GM10847 (cell line): ENCODE results near the gene APH1B.

Source experiments
- POLR2A ChIP-seq: IDR thresholded peaks from 2 replicates; pipeline ENCODE4 v1.6.1; 2011; ENCODE audit not compliant: insufficient read length; ENCODE audit errors: extremely low read depth

APH1B gene

DNA sequence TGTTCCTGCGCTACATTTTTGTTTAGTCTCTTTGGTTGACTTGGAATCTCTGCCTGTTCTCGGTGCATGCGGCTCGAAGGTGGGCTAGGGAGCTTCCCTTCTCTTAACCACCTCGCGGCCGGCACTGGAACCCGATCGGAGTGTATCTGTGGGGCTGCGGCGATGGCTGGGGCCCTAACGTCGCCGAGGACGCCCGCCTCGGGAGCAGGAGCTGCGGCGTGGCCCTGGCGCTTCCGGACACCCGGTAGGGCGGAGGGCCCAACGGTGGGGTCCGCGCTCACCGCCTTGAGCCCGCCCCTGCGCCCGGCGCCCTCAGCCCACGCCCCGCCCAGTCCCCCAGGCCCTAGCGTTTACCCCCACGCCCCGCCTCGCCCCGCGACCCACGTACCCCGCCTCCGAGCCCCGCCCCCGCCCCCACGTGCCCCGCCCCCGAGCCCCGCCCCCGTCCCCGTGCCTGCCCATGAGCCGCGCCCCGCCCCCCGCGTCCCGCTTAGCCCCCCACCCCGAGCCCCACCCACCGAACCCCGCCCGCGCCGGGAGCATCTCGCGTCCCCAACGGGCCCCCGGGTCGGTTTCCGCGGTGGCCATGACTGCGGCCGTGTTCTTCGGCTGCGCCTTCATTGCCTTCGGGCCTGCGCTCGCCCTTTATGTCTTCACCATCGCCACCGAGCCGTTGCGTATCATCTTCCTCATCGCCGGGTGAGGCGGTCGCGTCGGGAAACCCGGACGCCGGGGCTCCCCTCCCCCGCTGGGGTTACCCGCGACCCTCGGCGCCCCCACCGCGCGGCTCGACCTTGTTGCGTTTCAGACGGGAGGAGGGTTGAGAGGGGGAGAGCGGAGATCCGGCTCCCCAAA is at the start of gene APH1B:
TSS of gene APH1B (plus strand) at position 568 of the 855 bp plus-strand sequence. CDS start at position 587, 19 bp downstream.
- TF ChIP-seq POLR2A: peak; percentile 57

DNA sequence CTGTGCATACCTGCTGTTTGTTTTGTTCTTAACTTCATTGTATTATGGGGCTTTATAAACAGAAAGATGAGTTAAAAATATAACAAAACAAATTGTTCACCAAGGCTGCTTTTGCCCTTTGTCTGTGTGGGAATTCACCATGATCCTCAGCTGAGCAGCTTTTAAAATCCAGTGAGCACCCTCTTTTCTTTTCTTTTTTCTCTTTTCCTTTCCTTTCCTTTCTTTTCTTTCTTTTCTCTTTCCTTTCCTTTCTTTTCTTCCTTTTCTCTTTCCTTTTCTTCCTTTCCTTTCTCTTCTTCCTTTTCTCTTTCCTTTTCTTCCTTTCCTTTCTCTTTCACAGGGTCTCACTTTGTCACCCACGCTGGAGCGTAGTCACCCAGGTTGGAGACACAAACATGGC is 49.7 kb upstream of the APH1B start:
- no peak for TF ChIP-seq POLR2A

DNA sequence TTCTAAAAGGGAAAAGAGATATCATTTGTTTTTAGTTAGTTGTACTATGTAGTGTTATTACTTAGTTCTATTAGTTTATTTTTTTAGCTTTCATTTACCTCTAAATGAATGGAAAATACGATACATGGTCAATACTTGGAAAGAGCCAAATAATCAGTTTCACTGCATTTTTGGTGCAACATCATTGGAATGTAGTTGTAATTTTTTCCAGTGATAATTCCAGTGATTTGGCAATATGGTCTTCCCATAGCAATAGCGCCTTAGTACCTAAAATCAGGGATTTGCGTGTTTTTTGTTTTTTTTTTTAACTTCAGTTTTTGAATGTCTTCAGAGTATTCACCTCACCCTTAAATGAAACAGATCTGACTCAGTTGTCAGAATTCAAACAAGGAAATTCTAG is 46.2 kb upstream of the APH1B start:
- no peak for TF ChIP-seq POLR2A

DNA sequence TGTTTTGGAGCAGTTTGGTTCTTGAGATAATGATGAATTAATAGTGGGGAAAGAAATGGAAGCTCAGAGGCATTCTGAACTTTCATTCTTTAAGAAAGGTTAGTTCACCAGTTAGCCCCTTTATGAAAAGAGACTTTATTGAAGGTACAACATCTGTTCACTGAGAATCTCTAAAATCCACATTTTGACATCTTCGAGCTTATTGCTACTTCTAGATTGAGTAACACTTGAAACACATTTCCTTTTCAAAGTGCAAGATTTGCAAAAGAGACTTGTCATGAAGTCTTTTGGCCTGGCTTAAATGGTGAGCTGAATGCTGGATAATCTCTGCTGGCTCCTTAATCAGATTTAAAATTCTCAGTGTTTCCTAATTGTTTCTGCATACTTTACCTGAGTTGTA is 45.7 kb upstream of the APH1B start:
- no peak for TF ChIP-seq POLR2A

- no peak for TF ChIP-seq POLR2A
Measured at GRCh38 chr15:63232405-63232804, 45.0 kb upstream of the APH1B start.

DNA sequence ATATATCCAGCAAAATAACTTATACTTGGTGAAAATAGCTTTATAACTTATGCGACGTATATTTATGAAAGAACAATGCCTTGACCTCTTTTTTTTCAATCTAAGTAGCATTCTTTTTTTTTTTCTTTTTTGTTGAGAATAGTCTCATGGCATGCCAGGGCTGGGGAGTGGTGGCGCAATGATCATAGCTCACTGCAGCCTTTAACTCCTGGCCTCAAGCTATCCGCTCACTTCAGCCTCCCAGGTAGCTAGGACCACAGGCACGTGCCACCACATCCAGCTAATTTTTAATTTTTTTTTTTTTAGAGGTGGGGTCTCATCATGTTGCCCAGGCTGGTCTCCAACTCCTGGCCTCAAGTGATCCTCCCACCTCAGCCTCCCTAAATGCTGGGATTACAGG is 44.5 kb upstream of the APH1B start:
- TF ChIP-seq POLR2A: no peak

- TF ChIP-seq POLR2A: no peak
Measured at GRCh38 chr15:63233667-63234423, 43.6 kb upstream of the APH1B start.

DNA sequence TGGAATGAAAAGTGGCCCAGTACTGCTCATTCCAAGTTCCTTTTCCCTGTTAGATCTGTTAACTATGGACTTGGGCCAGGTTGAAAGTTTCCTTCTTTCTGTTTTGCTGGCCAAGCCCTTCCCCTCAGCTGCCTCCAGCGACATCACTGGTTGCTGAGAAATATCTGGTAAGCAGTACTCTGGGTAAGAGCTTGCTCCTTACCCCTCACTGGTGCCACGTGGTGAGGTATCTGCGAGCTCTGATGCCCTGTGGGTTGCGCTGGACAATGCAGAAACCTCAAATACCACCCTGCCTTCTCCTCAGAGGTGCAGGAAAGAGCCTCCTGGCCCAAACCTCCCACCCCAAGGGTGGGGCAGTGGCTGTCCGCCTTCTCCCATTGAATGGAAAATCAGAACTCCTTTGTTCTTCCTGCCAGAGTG is 42.9 kb upstream of the APH1B start:
- TF ChIP-seq POLR2A: no peak

- no peak for TF ChIP-seq POLR2A
Measured at GRCh38 chr15:63236272-63236671, 41.1 kb upstream of the APH1B start.

DNA sequence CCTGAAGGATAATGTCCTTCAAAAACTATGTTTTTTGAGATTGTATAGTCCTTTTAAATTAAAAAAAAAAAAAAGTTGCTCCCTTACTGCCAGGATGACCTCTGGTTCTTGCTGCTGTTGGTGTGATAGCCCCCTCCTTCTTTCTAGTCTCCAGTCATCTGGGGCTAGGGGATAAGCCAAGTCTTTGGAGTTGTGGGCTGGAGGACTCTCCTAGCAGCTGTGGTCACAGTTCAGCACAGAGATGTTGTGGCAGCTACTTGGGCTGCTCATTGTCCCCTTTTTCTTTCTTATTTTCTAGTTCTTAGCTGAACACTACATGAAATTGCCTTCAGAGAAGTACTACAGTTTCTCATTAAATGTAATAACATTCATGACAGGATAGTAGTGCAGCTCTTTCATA is 39.2 kb upstream of the APH1B start:
- TF ChIP-seq POLR2A: no peak

DNA sequence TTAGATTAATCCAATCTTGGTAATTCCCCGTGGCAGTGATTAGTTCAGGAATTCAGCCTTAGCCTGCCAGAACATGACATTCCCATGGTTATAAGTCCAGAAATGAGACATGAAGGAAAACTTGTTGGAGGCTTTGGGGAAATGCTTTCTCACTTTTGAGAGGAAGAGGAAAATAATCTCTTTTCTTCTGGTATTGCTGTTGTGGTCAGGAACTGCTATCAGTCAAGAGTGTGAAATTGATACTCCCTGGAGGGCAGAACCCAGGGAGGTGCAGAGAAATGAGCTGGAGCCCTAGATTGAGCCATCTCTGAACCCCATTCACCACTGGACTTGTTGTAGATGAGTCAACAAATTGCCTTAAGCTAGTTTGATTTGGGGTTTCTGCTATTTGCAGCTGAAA is 38.6 kb upstream of the APH1B start:
- no peak for TF ChIP-seq POLR2A

- no peak for TF ChIP-seq POLR2A
Measured at GRCh38 chr15:63240109-63240508, 37.3 kb upstream of the APH1B start.

DNA sequence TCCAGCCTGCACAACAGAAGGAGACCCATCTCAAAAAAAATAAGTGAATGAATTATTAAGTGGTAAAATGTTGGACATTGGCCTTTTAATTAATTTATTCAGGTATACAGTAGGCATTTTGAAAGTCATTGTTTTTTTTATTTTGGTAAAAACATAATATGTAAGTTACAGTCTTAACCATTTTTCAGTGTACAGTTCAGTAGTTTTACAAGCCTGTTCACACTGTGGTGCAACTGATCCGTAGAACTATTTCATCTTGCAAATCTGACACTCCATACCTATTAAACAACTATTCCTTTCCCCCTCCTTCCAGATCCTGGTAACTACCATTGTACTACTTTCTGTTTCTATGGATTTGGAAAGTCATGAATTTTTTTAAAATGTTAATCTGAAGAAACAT is 36.1 kb upstream of the APH1B start:
- no peak for TF ChIP-seq POLR2A

GRCh38 chr15:63243101-63243500 is 34.3 kb upstream of the APH1B start:
- no peak for TF ChIP-seq POLR2A

GRCh38 chr15:63243776-63244175 is 33.6 kb upstream of the APH1B start:
- TF ChIP-seq POLR2A: no peak

- no peak for TF ChIP-seq POLR2A
Measured at GRCh38 chr15:63244399-63244798, 33.0 kb upstream of the APH1B start.
